AG09319 (cell line): ENCODE data around the gene SLC9A9.

ENCODE experiments used
- DNase-seq: peaks from one replicate; pipeline ENCODE4 v3.0.0-alpha.2; 2010; ENCODE audit warnings: low read depth; ENCODE audit errors: extremely low read depth
- TF ChIP-seq, protein P1 (sequence below): IDR thresholded peaks from 2 replicates; pipeline ENCODE4 v1.5.1; 2011; ENCODE audit warnings: low read depth, mild to moderate bottlenecking, inconsistent platforms, low read length, moderate library complexity

The SLC9A9 gene

DNA sequence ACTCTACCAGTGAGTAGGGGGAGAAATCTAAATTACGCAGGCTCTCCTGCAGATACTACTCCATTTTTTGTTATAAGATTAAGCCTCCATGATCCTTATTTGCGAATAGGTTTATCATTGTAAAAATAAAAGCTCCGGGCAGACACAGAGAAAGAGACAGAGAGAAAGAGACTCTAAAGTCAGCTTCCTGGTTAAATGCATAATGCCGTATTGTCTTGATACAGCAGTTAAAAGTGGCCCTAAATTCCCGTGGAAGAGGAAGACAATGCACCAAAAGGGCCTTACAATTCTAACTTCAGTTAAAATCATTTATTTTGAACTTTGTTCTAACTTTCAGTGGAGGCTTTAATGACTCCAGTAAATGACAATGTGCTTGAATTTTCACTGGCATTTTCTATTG lies 98.3 kb downstream of the SLC9A9 start:
- no peak for DNase-seq
- TF ChIP-seq, protein P1, sequence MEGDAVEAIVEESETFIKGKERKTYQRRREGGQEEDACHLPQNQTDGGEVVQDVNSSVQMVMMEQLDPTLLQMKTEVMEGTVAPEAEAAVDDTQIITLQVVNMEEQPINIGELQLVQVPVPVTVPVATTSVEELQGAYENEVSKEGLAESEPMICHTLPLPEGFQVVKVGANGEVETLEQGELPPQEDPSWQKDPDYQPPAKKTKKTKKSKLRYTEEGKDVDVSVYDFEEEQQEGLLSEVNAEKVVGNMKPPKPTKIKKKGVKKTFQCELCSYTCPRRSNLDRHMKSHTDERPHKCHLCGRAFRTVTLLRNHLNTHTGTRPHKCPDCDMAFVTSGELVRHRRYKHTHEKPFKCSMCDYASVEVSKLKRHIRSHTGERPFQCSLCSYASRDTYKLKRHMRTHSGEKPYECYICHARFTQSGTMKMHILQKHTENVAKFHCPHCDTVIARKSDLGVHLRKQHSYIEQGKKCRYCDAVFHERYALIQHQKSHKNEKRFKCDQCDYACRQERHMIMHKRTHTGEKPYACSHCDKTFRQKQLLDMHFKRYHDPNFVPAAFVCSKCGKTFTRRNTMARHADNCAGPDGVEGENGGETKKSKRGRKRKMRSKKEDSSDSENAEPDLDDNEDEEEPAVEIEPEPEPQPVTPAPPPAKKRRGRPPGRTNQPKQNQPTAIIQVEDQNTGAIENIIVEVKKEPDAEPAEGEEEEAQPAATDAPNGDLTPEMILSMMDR = no peak

DNA sequence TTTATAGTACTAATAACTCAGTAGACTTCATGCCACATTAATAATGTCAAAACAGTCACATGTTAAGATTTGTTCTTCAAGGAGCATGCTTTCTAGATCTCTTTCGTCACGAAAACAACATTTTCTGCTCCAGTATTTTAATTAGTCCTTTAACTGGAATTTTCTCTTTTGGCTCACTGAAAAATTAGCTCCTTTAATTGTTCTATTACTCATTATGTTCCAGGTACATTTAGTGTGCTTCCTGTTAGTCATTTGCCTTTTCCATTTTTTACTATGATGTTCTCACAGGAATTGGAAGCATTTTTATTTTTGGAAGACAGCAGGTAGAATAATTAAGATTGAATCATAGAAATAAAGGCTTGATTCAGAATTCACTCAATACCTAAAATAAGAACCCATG lies 111.2 kb downstream of the SLC9A9 start:
- no peak for DNase-seq
- TF ChIP-seq, protein P1 = no peak

DNA sequence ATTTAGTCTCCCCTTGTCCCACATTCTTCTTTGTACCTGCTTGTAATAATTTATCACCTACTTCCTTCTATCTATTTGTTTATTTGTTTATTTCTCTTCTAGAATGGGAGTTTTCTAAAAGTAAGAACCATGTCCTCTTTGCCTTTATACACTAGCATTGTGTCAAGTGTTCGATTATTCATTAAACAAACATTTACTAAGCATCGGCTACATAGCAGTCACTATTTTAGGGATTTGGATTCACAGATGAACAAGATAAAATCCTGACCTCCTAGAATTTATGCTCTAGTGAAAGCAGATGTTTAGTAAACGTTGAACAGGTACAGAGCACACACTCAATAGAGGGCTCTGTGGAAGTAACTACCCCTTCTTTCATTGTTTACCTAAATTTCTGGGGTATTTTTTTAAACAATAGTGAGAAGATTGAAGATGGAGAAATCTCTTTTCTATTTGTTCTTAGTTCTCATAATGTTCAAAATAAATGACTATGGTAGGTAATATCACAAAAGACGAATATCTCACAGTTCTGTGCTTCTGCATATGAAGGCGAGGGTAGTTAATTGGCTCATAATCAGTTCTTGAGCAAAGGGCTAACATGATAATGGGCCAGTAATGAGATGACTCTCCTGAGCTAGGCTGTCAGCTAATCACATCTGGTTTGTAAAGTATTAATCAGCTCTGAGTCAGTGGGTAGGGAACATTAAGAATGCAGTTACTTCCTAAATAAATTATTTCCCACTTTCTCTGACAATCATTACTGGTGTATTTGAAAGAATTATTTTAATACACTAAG lies 111.9 kb downstream of the SLC9A9 start:
- DNase-seq = no peak

GRCh38 chr3:143731776-143732175 lies 116.5 kb downstream of the SLC9A9 start:
- no peak for DNase-seq

More for the DNA sequence above, 111.9 kb downstream of the SLC9A9 start:
- TF ChIP-seq, protein P1 = no peak

GRCh38 chr3:143731320-143731719 lies 116.9 kb downstream of the SLC9A9 start:
- DNase-seq = no peak
- TF ChIP-seq, protein P1 = no peak

More at GRCh38 chr3:143731776-143732175, 116.5 kb downstream of the SLC9A9 start:
- TF ChIP-seq, protein P1 = no peak

DNA sequence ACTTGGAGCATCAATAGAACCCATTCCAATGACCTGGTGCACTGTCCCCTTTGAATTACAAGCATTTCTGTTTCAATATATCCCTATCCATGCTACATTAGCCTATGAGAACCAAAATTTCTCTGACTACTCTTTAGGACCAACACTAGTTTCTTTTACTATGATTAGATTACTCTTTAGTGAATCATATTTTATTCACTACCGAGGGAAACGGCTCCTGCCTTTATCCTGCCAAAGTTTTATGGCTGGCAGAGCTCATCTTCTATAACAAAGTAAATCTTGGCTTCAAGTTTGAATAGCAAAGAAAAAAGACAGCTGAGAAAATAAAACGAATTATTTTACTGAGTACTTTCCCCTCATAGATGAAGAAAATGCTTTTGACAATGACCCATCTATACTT lies 120.9 kb downstream of the SLC9A9 start:
- TF ChIP-seq, protein P1 = no peak

GRCh38 chr3:143726727-143727126 lies 121.5 kb downstream of the SLC9A9 start:
- DNase-seq = no peak
- TF ChIP-seq, protein P1 = no peak

More for the DNA sequence above, 120.9 kb downstream of the SLC9A9 start:
- no peak for DNase-seq
